KMS-11 (cell line): ENCODE results near the gene ZNF516.

Experiments used
- H2AFZ ChIP-seq: fragments of 200-600 bp; sonication (generic); 2 replicates; pipeline ENCODE4 v1.6.1; 2016; ENCODE audit warnings: antibody characterized with exemption, mixed run types, low read depth
- H3K27ac ChIP-seq: fragments of 200-600 bp; sonication (generic); 2 replicates; pipeline ENCODE4 v1.6.1; 2016; ENCODE audit warnings: mild to moderate bottlenecking, mixed run types
- H3K27me3 ChIP-seq: fragments of 200-600 bp; sonication (generic); 2 replicates; pipeline ENCODE4 v1.6.1; 2017; ENCODE audit warnings: mild to moderate bottlenecking, low read depth, mixed run types, moderate library complexity; ENCODE audit not compliant: insufficient read depth
- H3K36me3 ChIP-seq: fragments of 200-600 bp; sonication (generic); 2 replicates; pipeline ENCODE4 v1.6.1; 2017; ENCODE audit warnings: mild to moderate bottlenecking, mixed run types; ENCODE audit not compliant: insufficient read depth
- H3K4me1 ChIP-seq: fragments of 200-600 bp; sonication (generic); 2 replicates; pipeline ENCODE4 v1.6.1; 2016; ENCODE audit warnings: mild to moderate bottlenecking, low read depth, mixed run types; ENCODE audit not compliant: poor library complexity, severe bottlenecking
- H3K4me2 ChIP-seq: fragments of 200-600 bp; sonication (generic); 2 replicates; pipeline ENCODE4 v1.7.0; 2016; ENCODE audit warnings: mild to moderate bottlenecking, mixed run types
- H3K4me3 ChIP-seq: fragments of 200-600 bp; sonication (generic); IDR thresholded peaks from 2 replicates; pipeline ENCODE4 v1.6.1; 2017; ENCODE audit warnings: low read depth, low read length, mixed read lengths; ENCODE audit not compliant: insufficient read depth
- H3K79me2 ChIP-seq: fragments of 200-600 bp; sonication (generic); 2 replicates; pipeline ENCODE4 v1.6.1; 2016; ENCODE audit warnings: low read depth, mixed run types; ENCODE audit not compliant: insufficient read depth
- H3K9ac ChIP-seq: fragments of 200-600 bp; sonication (generic); 2 replicates; pipeline ENCODE4 v1.6.1; 2016; ENCODE audit warnings: mild to moderate bottlenecking, mixed run types
- H4K20me1 ChIP-seq: fragments of 200-600 bp; sonication (generic); 2 replicates; pipeline ENCODE4 v1.6.1; 2016; ENCODE audit warnings: mild to moderate bottlenecking, mixed run types; ENCODE audit not compliant: insufficient read depth
- TF ChIP-seq, protein P1 (sequence below): fragments of 200-600 bp; sonication (generic); conservative IDR thresholded peaks from 2 replicates; pipeline ENCODE4 v1.6.1; 2017; ENCODE audit warnings: low read depth, mild to moderate bottlenecking, antibody characterized with exemption, low read length, moderate library complexity, mixed read lengths

The ZNF516 gene

DNA sequence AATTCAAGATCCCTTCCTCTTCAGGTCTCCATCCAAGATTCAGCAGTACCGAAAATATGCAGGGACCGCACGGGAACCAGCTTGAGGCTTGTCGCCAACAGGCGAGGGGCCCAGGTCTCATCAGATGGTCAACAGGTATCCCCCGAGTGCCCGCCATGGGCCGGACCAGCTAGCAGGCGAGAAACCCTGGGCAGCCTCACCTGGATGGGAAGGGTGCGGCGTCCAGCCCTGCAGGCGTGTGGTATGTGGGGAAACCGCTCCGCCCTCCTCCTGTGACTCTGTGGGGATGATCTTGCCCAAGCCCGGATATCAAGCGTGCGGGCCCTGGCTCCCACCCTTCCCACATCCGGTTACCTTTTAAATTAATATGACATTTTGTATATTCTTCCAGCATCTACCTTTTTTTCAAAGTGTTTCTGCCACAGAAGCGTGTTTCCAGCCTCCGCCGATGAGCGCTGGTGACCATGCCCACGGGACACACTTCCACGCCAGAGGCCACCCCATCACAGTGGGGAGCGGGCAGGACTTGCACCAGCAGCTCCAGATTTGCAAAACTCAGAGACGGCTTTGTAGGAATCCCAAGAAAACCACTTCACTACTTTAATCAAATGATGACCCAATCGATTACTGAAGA lies 33.2 kb downstream of the ZNF516 start:
- H3K27ac ChIP-seq, result no peak overlapping the region
- no peak overlapping the region for H3K4me2 ChIP-seq
- H3K79me2 ChIP-seq, result peaks cover 72% of the 10 kb centered on the region; the same call in 1 of the 2 replicates
- H3K36me3 ChIP-seq, result no peaks in the 10 kb centered on the region
- H4K20me1 ChIP-seq, result no peaks in the 10 kb centered on the region; the same call in 1 of the 2 replicates
- no peaks in the 10 kb centered on the region for H3K27me3 ChIP-seq
- TF ChIP-seq, protein P1, sequence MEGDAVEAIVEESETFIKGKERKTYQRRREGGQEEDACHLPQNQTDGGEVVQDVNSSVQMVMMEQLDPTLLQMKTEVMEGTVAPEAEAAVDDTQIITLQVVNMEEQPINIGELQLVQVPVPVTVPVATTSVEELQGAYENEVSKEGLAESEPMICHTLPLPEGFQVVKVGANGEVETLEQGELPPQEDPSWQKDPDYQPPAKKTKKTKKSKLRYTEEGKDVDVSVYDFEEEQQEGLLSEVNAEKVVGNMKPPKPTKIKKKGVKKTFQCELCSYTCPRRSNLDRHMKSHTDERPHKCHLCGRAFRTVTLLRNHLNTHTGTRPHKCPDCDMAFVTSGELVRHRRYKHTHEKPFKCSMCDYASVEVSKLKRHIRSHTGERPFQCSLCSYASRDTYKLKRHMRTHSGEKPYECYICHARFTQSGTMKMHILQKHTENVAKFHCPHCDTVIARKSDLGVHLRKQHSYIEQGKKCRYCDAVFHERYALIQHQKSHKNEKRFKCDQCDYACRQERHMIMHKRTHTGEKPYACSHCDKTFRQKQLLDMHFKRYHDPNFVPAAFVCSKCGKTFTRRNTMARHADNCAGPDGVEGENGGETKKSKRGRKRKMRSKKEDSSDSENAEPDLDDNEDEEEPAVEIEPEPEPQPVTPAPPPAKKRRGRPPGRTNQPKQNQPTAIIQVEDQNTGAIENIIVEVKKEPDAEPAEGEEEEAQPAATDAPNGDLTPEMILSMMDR, result no peak
- H3K9ac ChIP-seq, result no peak overlapping the region
- no peaks in the 10 kb centered on the region for H3K4me1 ChIP-seq
- H2AFZ ChIP-seq, result no peak overlapping the region
- no peak overlapping the region for H3K4me3 ChIP-seq

- H3K4me3 ChIP-seq, result no peak overlapping the region
- no peaks in the 10 kb centered on the region for H3K4me1 ChIP-seq
- no peak overlapping the region for H3K27ac ChIP-seq
- no peaks in the 10 kb centered on the region; the same call in 1 of the 2 replicates for H4K20me1 ChIP-seq
- TF ChIP-seq, protein P1, result no peak
- no peak overlapping the region for H3K9ac ChIP-seq
- no peak overlapping the region for H3K4me2 ChIP-seq
- H3K27me3 ChIP-seq, result no peaks in the 10 kb centered on the region
- H2AFZ ChIP-seq, result no peak overlapping the region
- H3K79me2 ChIP-seq, result peaks cover 71% of the 10 kb centered on the region; the same call in 1 of the 2 replicates
- H3K36me3 ChIP-seq, result no peaks in the 10 kb centered on the region
Measured at GRCh38 chr18:76461148-76461547, 33.9 kb downstream of the ZNF516 start.

GRCh38 chr18:76460482-76460881 lies 34.6 kb downstream of the ZNF516 start:
- H2AFZ ChIP-seq, result no peak overlapping the region
- H3K27me3 ChIP-seq, result no peaks in the 10 kb centered on the region
- no peak overlapping the region for H3K4me2 ChIP-seq
- no peaks in the 10 kb centered on the region; the same call in 1 of the 2 replicates for H4K20me1 ChIP-seq
- H3K27ac ChIP-seq, result no peak overlapping the region
- H3K9ac ChIP-seq, result no peak overlapping the region
- H3K4me3 ChIP-seq, result no peak overlapping the region
- no peaks in the 10 kb centered on the region for H3K4me1 ChIP-seq
- peaks cover 72% of the 10 kb centered on the region; the same call in 1 of the 2 replicates for H3K79me2 ChIP-seq
- no peaks in the 10 kb centered on the region for H3K36me3 ChIP-seq
- TF ChIP-seq, protein P1, result no peak

- H3K36me3 ChIP-seq, result no peaks in the 10 kb centered on the region
- no peaks in the 10 kb centered on the region for H3K4me1 ChIP-seq
- no peak overlapping the region for H2AFZ ChIP-seq
- no peaks in the 10 kb centered on the region; the same call in 1 of the 2 replicates for H4K20me1 ChIP-seq
- no peaks in the 10 kb centered on the region for H3K27me3 ChIP-seq
- H3K9ac ChIP-seq, result no peak overlapping the region
- TF ChIP-seq, protein P1, result no peak
- peaks cover 72% of the 10 kb centered on the region; the same call in 1 of the 2 replicates for H3K79me2 ChIP-seq
- no peak overlapping the region for H3K4me2 ChIP-seq
- H3K4me3 ChIP-seq, result no peak overlapping the region
- no peak overlapping the region for H3K27ac ChIP-seq
Measured at GRCh38 chr18:76459687-76460350, 35.2 kb downstream of the ZNF516 start.
